HEK293T (cell line): ENCODE data around the gene RPRM.

Source experiments
- BHLHE40 ChIP-seq: fragments of 450-650 bp; IDR thresholded peaks from 2 replicates; pipeline ENCODE4 v1.6.1; 2016; ENCODE audit warnings: mild to moderate bottlenecking, moderate library complexity, borderline replicate concordance
- CTBP1 ChIP-seq: fragments of 450-650 bp; IDR thresholded peaks from 2 replicates; pipeline ENCODE4 v1.6.1; 2016; ENCODE audit warnings: borderline replicate concordance
- ELF4 ChIP-seq: fragments of 450-650 bp; IDR thresholded peaks from 2 replicates; pipeline ENCODE4 v1.6.1; 2017; ENCODE audit warnings: antibody characterized with exemption
- FOXA1 ChIP-seq: fragments of 450-650 bp; IDR thresholded peaks from 2 replicates; pipeline ENCODE4 v1.6.1; 2016; ENCODE audit warnings: mild to moderate bottlenecking
- FOXK2 ChIP-seq: fragments of 450-650 bp; IDR thresholded peaks from 2 replicates; pipeline ENCODE4 v1.6.1; 2016; ENCODE audit warnings: mild to moderate bottlenecking
- FOXM1 ChIP-seq: fragments of 450-650 bp; IDR thresholded peaks from 2 replicates; pipeline ENCODE4 v1.6.1; 2017; ENCODE audit warnings: mild to moderate bottlenecking, borderline replicate concordance
- L3MBTL2 ChIP-seq: fragments of 450-650 bp; conservative IDR thresholded peaks from 2 replicates; pipeline ENCODE4 v1.6.1; 2016; ENCODE audit warnings: mild to moderate bottlenecking
- LEF1 ChIP-seq: fragments of 450-650 bp; IDR thresholded peaks from 2 replicates; pipeline ENCODE4 v1.6.1; 2017; ENCODE audit warnings: mild to moderate bottlenecking, borderline replicate concordance
- NFRKB ChIP-seq: fragments of 450-650 bp; IDR thresholded peaks from 2 replicates; pipeline ENCODE4 v1.6.1; 2016; ENCODE audit warnings: mild to moderate bottlenecking, moderate library complexity
- PKNOX1 ChIP-seq: fragments of 450-650 bp; IDR thresholded peaks from 2 replicates; pipeline ENCODE4 v1.6.1; 2016
- SP1 ChIP-seq: fragments of 450-650 bp; IDR thresholded peaks from 2 replicates; pipeline ENCODE4 v1.6.1; 2017
- SUZ12 ChIP-seq: fragments of 450-650 bp; IDR thresholded peaks from 2 replicates; pipeline ENCODE4 v1.6.1; 2016; ENCODE audit warnings: mild to moderate bottlenecking
- TARDBP ChIP-seq: fragments of 450-650 bp; IDR thresholded peaks from 2 replicates; pipeline ENCODE4 v1.6.1; 2016
- ZNF384 ChIP-seq: fragments of 450-650 bp; IDR thresholded peaks from 2 replicates; pipeline ENCODE4 v1.6.1; 2016

- no peak for TF ChIP-seq TARDBP
- no peak for TF ChIP-seq PKNOX1
- TF ChIP-seq BHLHE40: no peak
- no peak for TF ChIP-seq SUZ12
- TF ChIP-seq CTBP1: no peak
- no peak for TF ChIP-seq LEF1
- no peak for TF ChIP-seq NFRKB
- TF ChIP-seq SP1: no peak
- no peak for TF ChIP-seq L3MBTL2
- TF ChIP-seq FOXM1: no peak
- no peak for TF ChIP-seq ELF4
- TF ChIP-seq FOXA1: no peak
- no peak for TF ChIP-seq FOXK2
- TF ChIP-seq ZNF384: no peak
These were observed 17.1 kb downstream of the RPRM start for GRCh38 chr2:153461453-153461852.
